GM12891 (cell line): ENCODE data around the gene HSBP1.

Experiments
- POLR2A ChIP-seq: IDR thresholded peaks from 2 replicates; pipeline ENCODE4 v1.6.1; 2011; ENCODE audit warnings: low read depth, low read length, control low read depth
- TAF1 ChIP-seq: IDR thresholded peaks from 2 replicates; pipeline ENCODE4 v1.6.1; 2011; ENCODE audit warnings: low read depth, low read length, control low read depth

DNA sequence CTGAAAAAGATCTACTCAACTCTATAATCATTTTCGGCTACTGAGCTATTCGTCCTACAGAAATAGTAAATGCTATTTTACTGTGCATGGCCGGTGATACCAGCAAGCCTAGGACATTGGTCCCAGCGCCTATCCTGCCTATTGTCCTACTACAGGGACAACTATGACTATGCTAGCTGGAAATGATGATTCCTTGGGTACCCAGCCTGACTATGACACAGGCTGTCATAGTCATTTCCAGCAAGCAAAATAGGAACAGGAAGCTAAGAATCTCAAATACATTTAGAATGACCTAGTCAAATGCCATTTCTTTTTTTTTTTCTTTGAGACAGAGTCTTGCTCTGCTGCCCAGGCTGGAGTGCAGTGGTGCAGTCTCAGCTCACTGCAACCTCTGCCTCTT lies 33.7 kb upstream of the HSBP1 start:
- TF ChIP-seq TAF1 (no peak), POLR2A (no peak)
